HUES48 (cell line): Measurements from ENCODE around the gene CHD9NB.
"Not testable (repeated sequence)": the region's sequence is repeated elsewhere in the genome, so short reads cannot be mapped to it uniquely, and the experiment has no call there.

ENCODE experiments used
- H3K27ac ChIP-seq: one replicate; pipeline ENCODE4 v1.7.0; 2013; ENCODE audit warnings: low read depth, low read length, inconsistent platforms
- H3K27me3 ChIP-seq: 2 replicates; pipeline ENCODE4 v1.6.1; 2013; ENCODE audit warnings: mild to moderate bottlenecking, low read length; ENCODE audit not compliant: control insufficient read depth, insufficient read depth
- H3K36me3 ChIP-seq: 2 replicates; pipeline ENCODE4 v1.6.1; 2013; ENCODE audit warnings: low read length; ENCODE audit not compliant: control insufficient read depth, insufficient read depth
- H3K4me1 ChIP-seq: 2 replicates; pipeline ENCODE4 v1.6.1; 2013; ENCODE audit warnings: mild to moderate bottlenecking, low read length; ENCODE audit not compliant: control insufficient read depth, insufficient read depth
- H3K4me3 ChIP-seq: 2 replicates; pipeline ENCODE4 v1.5.1; 2013; ENCODE audit warnings: mild to moderate bottlenecking, low read depth, low read length
- H3K9ac ChIP-seq: 2 replicates; pipeline ENCODE4 v1.6.1; 2013; ENCODE audit warnings: mild to moderate bottlenecking, low read depth, low read length, moderate library complexity
- H3K9me3 ChIP-seq: 2 replicates; pipeline ENCODE4 v1.6.1; 2013; ENCODE audit warnings: low read length; ENCODE audit not compliant: control insufficient read depth, insufficient read depth

Gene CHD9NB

DNA sequence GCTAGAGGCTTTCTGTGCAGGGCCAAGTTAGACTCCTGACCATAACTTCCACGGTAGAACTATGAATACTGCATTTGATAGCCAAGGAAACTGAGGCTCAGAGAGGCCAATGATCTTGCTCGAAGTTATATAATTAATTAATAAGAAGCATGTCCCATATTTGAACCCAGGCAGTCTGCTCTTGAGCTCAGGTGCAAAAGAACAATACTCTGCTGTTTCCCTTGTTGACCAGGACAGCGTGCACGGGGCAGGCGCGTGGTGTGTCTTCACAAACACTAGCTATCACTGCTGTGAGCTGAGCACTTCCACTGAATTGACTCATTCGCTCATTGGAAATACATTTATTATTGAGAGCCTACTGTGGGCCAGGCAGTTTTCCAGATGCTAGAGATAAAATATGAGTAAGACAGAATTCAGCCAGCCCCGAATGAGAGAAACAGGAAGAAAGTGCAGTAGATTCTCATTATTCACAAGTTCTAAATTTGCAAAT is 3.7 kb upstream of the CHD9NB start:
- peak overlapping the region; percentile 93 for H3K27ac ChIP-seq
- H3K4me1 ChIP-seq: peaks cover 22% of the 10 kb centered on the region
- no peaks in the 10 kb centered on the region for H3K36me3 ChIP-seq
- no peak overlapping the region for H3K4me3 ChIP-seq
- no peaks in the 10 kb centered on the region for H3K27me3 ChIP-seq
- no peak overlapping the region for H3K9ac ChIP-seq
- no peaks in the 10 kb centered on the region for H3K9me3 ChIP-seq

DNA sequence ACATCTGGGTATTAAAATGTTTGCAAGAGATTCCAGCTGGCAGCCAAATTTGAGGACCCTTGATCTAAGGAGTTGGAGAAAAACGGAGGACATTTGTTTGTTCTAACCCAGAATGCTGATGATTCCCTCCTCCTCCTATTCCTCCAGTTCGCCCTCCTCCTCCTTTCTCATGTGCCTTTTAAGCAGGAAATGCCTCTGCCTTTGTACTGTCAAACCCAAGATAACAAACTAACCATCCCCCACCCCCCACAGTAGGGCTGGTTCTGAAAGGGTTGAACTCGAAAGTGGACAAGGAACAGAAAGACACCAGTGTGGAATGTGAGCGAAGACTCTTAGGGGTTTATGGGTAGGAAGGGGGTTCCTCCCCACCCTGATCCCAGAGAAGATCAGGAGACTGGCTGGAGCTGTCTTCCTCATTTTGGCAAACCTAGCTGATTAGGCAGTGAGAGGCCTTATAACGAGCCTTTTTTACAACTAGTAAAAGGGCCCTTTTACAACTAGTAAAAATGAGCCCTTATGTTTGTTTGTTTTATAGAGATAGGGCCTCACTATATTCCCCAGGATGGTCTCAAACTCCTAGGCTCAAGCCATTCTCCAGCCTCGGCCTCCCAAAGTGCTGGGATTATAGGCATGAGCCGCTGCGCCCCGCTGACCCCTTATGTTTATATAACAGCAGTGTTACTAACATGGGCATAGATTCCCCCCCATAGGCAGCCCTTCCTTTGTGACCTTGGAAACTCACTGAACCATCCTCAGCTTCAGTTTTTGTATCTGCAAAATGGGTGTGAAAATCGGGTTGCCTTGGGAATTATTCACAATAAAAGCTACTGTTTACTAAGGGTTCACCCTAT is 3.1 kb upstream of the CHD9NB start:
- H3K4me3 ChIP-seq: peak overlapping the region; percentile 68
- peaks cover 22% of the 10 kb centered on the region for H3K4me1 ChIP-seq
- 0 out of 2 replicates have a peak overlapping the region, but pooled peaks have one; percentile 67 for H3K9ac ChIP-seq
- no peaks in the 10 kb centered on the region for H3K36me3 ChIP-seq
- H3K9me3 ChIP-seq: no peaks in the 10 kb centered on the region
- no peaks in the 10 kb centered on the region for H3K27me3 ChIP-seq
- peak overlapping the region; percentile 93 for H3K27ac ChIP-seq

DNA sequence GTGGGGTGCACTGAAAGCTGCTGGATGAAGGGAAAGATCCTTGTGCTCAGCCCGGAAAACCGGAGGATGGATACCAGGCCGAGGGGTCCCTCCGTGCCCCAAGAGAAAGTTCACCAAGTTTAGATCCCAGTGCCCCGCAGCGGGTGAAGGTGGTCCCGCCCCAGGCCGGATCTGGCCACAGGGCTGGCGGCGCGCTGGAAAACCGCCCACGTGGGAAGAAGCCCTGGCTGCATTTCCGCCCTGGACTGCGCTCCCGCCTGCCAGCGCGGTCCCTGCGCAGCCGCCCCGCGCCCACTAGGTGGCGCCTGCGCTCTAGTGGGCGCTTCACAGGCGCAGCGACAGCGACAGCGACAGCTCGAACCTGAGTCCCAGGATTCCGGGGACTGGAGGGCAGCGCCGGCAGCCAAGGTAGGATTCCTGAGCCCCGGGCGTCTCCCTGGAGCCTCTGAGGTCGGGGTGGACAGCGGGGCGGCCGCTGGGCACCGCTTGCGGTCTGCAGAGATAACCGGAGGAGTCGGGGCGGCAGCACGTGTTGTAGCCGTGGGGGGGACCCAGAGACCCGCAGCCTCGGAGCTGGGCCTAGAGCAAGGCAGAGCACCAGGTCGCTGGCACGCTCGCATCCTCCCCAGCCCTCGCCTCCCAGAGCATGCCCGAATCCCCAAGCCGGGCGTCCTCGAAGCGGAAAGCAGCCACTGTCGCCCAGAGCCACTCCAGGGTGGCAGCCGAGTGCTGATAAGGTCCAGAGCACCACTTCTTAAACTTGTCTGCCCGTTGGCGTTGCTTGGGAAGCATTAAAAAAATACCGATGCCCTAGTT is 2.2 kb upstream of the CHD9NB start, which contains the start of gene CHD9:
CHD9 (plus strand) TSS at position 322 of the 816 bp plus-strand sequence. CDS start 101,099 bp downstream, outside the sequence.
- peak within 1 kb of the TSS; percentile 93 for H3K27ac ChIP-seq
- H3K36me3 ChIP-seq: no peaks in the 10 kb centered on the region
- no peaks in the 10 kb centered on the region for H3K9me3 ChIP-seq
- no peaks in the 10 kb centered on the region for H3K27me3 ChIP-seq
- H3K9ac ChIP-seq: peak within 1 kb of the TSS; percentile 67
- H3K4me1 ChIP-seq: peaks cover 22% of the 10 kb centered on the region
- H3K4me3 ChIP-seq: peak within 1 kb of the TSS; percentile 68

DNA sequence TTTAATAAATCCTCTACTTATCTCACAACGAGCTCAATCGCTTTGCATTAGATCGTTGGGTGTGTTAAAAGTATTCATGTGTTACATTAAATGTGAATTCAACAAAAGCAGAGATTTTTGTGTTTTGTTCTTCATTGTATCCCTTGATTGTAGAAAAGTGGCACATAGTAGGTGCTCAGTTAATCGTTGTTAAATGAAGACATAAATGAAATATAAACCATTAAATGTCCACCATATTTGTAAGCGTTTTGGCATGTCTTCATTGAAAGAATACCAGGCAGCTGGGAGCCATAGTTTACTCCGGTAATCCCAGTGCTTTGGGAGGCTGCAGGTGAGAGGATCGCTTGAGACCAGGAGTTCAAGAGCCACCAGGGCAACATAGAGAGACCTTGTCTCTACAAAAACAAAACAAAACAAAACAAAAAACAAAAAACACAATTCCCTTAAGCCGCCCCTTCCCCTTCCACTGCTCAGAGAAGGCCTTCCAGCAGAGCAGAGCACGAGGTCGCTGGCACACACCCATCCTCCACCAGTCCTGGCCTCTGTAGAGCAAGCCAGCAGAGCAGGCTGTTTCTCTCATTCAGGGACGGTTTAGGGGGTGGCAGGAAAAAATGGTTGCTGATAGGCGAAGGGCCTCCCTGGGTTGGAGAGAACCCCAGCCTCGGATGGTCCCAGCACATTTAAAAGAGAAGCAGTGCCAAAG is 1.4 kb upstream of the CHD9NB start:
- no peaks in the 10 kb centered on the region for H3K9me3 ChIP-seq
- 0 out of 2 replicates have a peak overlapping the region, but pooled peaks have one; percentile 68 for H3K4me3 ChIP-seq
- no peaks in the 10 kb centered on the region for H3K27me3 ChIP-seq
- peak overlapping the region; percentile 27; the same call in 1 of the 2 replicates for H3K9ac ChIP-seq
- H3K4me1 ChIP-seq: peaks cover 22% of the 10 kb centered on the region
- peak overlapping the region; percentile 49 for H3K27ac ChIP-seq
- no peaks in the 10 kb centered on the region for H3K36me3 ChIP-seq

DNA sequence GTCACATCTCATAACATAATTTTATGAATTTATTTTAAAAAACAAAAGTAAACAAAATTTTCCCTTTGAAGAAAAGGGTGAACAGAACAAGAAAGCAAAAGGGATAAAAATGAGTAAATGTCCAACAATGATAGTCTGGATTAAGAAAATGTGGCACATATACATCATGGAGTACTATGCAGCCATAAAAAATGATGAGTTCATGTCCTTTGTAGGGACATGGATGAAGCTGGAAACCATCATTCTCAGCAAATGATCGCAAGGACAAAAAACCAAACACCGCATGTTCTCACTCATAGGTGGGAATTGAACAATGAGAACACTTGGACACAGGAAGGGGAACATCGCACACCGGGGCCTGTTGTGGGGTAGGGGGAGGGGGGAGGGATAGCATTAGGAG is 1.4 kb downstream of the CHD9NB start:
- H3K27ac ChIP-seq, H3K9me3 ChIP-seq, H3K36me3 ChIP-seq, H3K27me3 ChIP-seq, H3K4me3 ChIP-seq, H3K9ac ChIP-seq: not testable (repeated sequence)
- H3K4me1 ChIP-seq: peaks cover 18% of the 10 kb centered on the region

DNA sequence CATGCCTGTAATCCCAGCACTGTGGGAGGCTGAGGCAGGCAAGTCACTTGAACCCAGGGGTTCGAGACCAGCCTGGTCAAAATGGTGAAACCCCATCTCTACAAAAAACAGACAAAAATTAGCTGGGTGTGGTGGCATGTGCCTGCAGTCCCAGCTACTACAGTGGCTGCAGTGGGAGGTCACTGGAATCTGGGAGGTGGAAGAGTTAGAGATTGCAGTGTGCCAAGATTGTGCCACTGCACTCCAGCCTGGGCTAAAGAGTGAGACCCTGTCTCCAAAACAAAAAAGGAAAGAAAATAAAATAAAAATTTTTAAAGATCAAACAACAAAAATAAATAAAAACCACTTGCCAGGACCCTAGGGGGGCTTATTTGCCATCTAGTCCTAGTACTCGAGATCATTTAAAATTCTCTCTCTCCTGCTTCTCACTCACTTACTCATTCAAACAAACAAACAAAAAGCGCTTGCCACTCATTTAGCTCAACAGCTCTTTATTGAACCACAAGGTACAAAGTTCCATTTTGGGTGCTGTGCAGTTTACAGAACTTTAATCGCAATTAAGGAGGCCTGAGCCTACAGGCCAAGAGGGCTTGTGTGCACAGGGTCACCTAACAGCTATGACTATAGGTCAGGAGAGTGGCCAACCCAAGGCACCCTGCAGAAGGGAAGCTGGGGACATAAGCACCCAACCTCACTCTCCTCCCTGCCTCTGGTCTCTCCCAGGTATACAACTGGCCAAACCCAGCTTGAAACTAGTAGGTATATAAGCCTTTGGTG is 4.4 kb downstream of the CHD9NB start:
- Histone ChIP-seq H3K4me1 (peaks cover 29% of the 10 kb centered on the region), H3K27me3 (no peaks in the 10 kb centered on the region; the same call in 1 of the 2 replicates), H3K27ac (no peak overlapping the region), H3K36me3 (no peaks in the 10 kb centered on the region), H3K9ac (no peak overlapping the region), H3K9me3 (no peaks in the 10 kb centered on the region), H3K4me3 (no peak overlapping the region)

DNA sequence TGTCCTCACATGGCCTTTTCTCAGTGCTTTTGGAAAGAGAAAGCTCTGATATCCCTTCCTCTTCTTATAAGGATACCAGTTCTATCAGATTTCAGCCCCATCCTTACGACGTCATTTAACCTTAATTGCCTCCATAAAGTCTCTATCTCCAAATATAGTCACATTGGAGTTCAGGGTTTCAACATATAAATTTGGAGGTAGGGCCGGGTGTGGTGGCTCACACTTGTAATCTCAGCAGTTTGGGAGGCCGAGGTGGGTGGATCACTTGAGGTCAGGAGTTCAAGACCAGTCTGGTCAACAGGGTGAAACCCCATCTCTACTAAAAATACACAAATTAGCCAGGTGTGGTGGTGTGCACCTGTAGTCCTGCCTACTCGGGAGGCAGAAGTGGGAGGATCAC is 5.2 kb downstream of the CHD9NB start:
- H3K9ac ChIP-seq, H3K36me3 ChIP-seq, H3K27me3 ChIP-seq, H3K27ac ChIP-seq, H3K9me3 ChIP-seq, H3K4me3 ChIP-seq: not testable (repeated sequence)
- peaks cover 35% of the 10 kb centered on the region for H3K4me1 ChIP-seq

DNA sequence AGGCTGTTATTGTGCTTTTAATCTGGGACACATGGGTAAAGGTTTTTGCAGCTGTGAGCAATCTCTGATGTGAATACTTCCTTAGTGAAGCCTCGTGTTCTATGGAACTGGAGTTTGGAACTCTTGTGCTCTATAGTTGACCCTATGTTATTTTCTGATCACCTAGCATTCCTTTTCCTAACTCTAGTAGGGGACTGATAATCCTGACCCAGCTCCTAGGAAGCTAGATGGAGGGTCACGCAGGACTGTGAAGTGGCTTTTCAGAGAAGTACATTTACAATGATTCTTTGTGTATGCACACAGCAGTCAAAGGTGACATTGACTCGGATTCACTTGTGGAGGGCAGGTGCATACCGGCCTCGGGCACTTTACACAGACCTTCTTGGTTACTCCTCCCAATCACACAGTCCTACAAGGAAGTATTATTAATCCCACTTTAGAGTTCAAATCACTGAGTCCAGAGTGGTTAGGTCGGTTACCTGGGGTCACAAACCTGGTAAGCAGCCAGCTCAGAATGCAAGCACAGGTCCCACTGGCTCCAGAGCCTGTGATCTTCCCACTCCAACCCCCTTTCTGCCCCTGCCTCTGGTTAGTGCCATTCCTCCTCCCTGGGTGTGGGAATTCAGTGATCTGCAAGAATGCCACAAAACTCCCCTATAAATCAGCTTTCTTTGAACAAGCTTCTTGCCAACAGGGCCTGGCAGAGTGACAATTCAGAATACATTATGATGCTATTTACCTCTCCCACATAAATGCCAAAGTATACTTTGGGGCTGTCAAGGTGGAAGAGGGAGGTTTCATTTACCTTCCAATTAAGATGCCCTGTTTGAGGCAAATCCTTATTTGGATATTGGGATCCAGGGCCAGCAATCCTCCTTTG is 7.1 kb downstream of the CHD9NB start:
- Histone ChIP-seq H3K4me1 (peaks cover 48% of the 10 kb centered on the region), H3K27ac (no peak overlapping the region), H3K9me3 (no peaks in the 10 kb centered on the region), H3K27me3 (no peaks in the 10 kb centered on the region; the same call in 1 of the 2 replicates), H3K36me3 (no peaks in the 10 kb centered on the region), H3K4me3 (no peak overlapping the region), H3K9ac (no peak overlapping the region)

DNA sequence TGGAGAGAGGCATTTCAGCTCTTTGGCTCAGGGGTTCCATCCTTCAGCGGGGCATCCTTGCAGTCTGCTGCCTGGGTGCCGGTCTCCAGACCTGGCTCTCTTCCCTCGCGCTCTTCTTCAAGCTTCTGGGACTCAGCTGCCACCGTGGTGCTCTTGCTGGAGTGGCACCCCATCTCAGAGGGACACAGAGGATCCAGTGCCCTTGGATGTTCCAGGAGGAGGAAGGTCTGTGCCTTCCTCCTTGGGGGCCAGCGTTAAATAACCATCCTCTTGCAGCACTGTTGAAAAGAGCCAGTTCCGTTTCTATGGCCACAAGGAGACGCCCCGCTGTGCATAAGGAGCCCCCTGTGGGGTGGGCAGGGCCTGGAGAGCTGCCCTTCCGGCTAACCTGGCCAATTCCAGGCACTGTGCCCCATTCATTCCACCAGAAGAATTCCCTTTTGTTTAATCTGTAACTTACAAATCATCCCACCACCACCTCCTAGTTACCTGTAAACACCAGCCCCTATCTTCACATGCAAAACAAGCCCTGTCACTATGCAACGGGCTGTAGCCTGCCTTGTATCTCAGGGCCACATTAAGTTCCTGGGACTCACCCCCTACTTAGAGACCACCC is 8.6 kb downstream of the CHD9NB start:
- no peaks in the 10 kb centered on the region for H3K9me3 ChIP-seq
- H3K4me1 ChIP-seq: peaks cover 51% of the 10 kb centered on the region
- peak overlapping the region; percentile 73 for H3K4me3 ChIP-seq
- H3K36me3 ChIP-seq: no peaks in the 10 kb centered on the region
- peak overlapping the region; percentile 94 for H3K27ac ChIP-seq
- no peaks in the 10 kb centered on the region; the same call in 1 of the 2 replicates for H3K27me3 ChIP-seq
- peak overlapping the region; percentile 35; the same call in 1 of the 2 replicates for H3K9ac ChIP-seq
